HG03060 (cell line): ENCODE measurements around the gene KIF26A.

Experiments used
- ATAC-seq: cut with Tn5 transposase; IDR thresholded peaks from one replicate; pipeline ENCODE4 v1.9.1; 2021; ENCODE audit warnings: low read depth, moderate number of reproducible peaks; ENCODE audit not compliant: unreplicated experiment

KIF26A gene

GRCh38 chr14:104112113-104112505 lies 26.3 kb upstream of the KIF26A start:
- no peak for ATAC-seq

GRCh38 chr14:104112609-104113571 lies 25.5 kb upstream of the KIF26A start:
- no peak for ATAC-seq

GRCh38 chr14:104113631-104114420 lies 24.6 kb upstream of the KIF26A start:
- no peak for ATAC-seq

GRCh38 chr14:104114421-104115130 lies 23.8 kb upstream of the KIF26A start:
- ATAC-seq = no peak

- ATAC-seq = no peak
Measured at GRCh38 chr14:104115131-104115600, 23.2 kb upstream of the KIF26A start.

- no peak for ATAC-seq
Measured at GRCh38 chr14:104115691-104116287, 22.6 kb upstream of the KIF26A start.

GRCh38 chr14:104116288-104116755 lies 22.1 kb upstream of the KIF26A start:
- ATAC-seq = no peak

- no peak for ATAC-seq
Measured at GRCh38 chr14:104116756-104117340, 21.5 kb upstream of the KIF26A start.

- no peak for ATAC-seq
Measured at GRCh38 chr14:104117341-104118005, 20.9 kb upstream of the KIF26A start.

- ATAC-seq = no peak
Measured at GRCh38 chr14:104118006-104118844, 20.2 kb upstream of the KIF26A start.

GRCh38 chr14:104119119-104119487 lies 19.3 kb upstream of the KIF26A start:
- ATAC-seq = no peak

- ATAC-seq = no peak
Measured at GRCh38 chr14:104119488-104120251, 18.7 kb upstream of the KIF26A start.

- no peak for ATAC-seq
Measured at GRCh38 chr14:104120281-104120741, 18.1 kb upstream of the KIF26A start.

GRCh38 chr14:104121142-104121541 lies 17.2 kb upstream of the KIF26A start:
- ATAC-seq = no peak

- ATAC-seq = no peak
Measured at GRCh38 chr14:104123879-104124278, 14.5 kb upstream of the KIF26A start.

GRCh38 chr14:104125011-104125410 lies 13.4 kb upstream of the KIF26A start:
- no peak for ATAC-seq

GRCh38 chr14:104126753-104127152 lies 11.6 kb upstream of the KIF26A start:
- no peak for ATAC-seq

GRCh38 chr14:104128981-104129380 lies 9.4 kb upstream of the KIF26A start:
- no peak for ATAC-seq
